H9 (cell line): ENCODE measurements around the gene CUBN. TPM values are rescaled to one million over a fixed set of nuclear protein-coding genes. Genes with fewer than 3 reads are reported as not detected.

ENCODE experiments used
- DNase-seq: peaks from one replicate; pipeline ENCODE4 v3.0.0-alpha.2; 2017
- H2AFZ ChIP-seq: one replicate; pipeline ENCODE4 v1.6.1; 2013; ENCODE audit warnings: mild to moderate bottlenecking, low read length, control low read depth, moderate library complexity
- H2AK5ac ChIP-seq: 2 replicates; pipeline ENCODE4 v1.6.1; 2013; ENCODE audit warnings: low read length, control low read depth, mixed read lengths; ENCODE audit not compliant: insufficient read length
- H2BK120ac ChIP-seq: one replicate; pipeline ENCODE4 v1.6.1; 2013; ENCODE audit warnings: low read depth, mild to moderate bottlenecking, low read length, control low read depth, inconsistent platforms; ENCODE audit not compliant: poor library complexity, severe bottlenecking
- H2BK12ac ChIP-seq: 2 replicates; pipeline ENCODE4 v1.6.1; 2013; ENCODE audit warnings: low read length, control low read depth, mixed read lengths, low read depth; ENCODE audit not compliant: insufficient read length
- H2BK15ac ChIP-seq: 2 replicates; pipeline ENCODE4 v1.6.1; 2013; ENCODE audit warnings: low read depth, low read length, control low read depth
- H2BK20ac ChIP-seq: one replicate; pipeline ENCODE4 v1.6.1; 2013; ENCODE audit warnings: low read depth, mild to moderate bottlenecking, low read length, control low read depth, inconsistent platforms; ENCODE audit not compliant: poor library complexity, severe bottlenecking
- H2BK5ac ChIP-seq: 2 replicates; pipeline ENCODE4 v1.6.1; 2013; ENCODE audit warnings: low read length, control low read depth, mixed read lengths; ENCODE audit not compliant: insufficient read length
- H3K14ac ChIP-seq: 2 replicates; pipeline ENCODE4 v1.6.1; 2013; ENCODE audit warnings: low read length, control low read depth; ENCODE audit not compliant: insufficient read depth
- H3K18ac ChIP-seq: 2 replicates; pipeline ENCODE4 v1.6.1; 2013; ENCODE audit warnings: low read depth, mild to moderate bottlenecking, mixed read lengths, low read length, control low read depth; ENCODE audit not compliant: insufficient read length
- H3K23ac ChIP-seq: 2 replicates; pipeline ENCODE4 v1.6.1; 2013; ENCODE audit warnings: low read length, control low read depth, mixed read lengths, low read depth; ENCODE audit not compliant: insufficient read length
- H3K23me2 ChIP-seq: 2 replicates; pipeline ENCODE4 v1.6.1; 2013; ENCODE audit warnings: low read depth, mild to moderate bottlenecking, mixed read lengths, low read length, control low read depth; ENCODE audit not compliant: insufficient read length, poor library complexity, severe bottlenecking
- H3K27ac ChIP-seq: 2 replicates; pipeline ENCODE4 v1.5.1; 2013; ENCODE audit warnings: low read length, control low read depth, mixed read lengths, low read depth; ENCODE audit not compliant: insufficient read length
- H3K27me3 ChIP-seq: 2 replicates; pipeline ENCODE4 v1.6.1; 2013; ENCODE audit warnings: low read length, control low read depth, inconsistent platforms; ENCODE audit not compliant: insufficient read depth
- H3K4ac ChIP-seq: 2 replicates; pipeline ENCODE4 v1.6.1; 2013; ENCODE audit warnings: low read depth, mild to moderate bottlenecking, control low read depth, inconsistent platforms, low read length, moderate library complexity
- H3K4me1 ChIP-seq: 2 replicates; pipeline ENCODE4 v1.6.1; 2013; ENCODE audit warnings: low read length, control low read depth, inconsistent platforms; ENCODE audit not compliant: insufficient read depth
- H3K4me2 ChIP-seq: 2 replicates; pipeline ENCODE4 v1.6.1; 2013; ENCODE audit warnings: low read length, control low read depth, mixed read lengths; ENCODE audit not compliant: insufficient read length, insufficient read depth
- H3K56ac ChIP-seq: 2 replicates; pipeline ENCODE4 v1.6.1; 2013; ENCODE audit warnings: low read depth, mild to moderate bottlenecking, mixed read lengths, low read length, control low read depth; ENCODE audit not compliant: insufficient read length
- H3K79me1 ChIP-seq: 2 replicates; pipeline ENCODE4 v1.6.1; 2013; ENCODE audit warnings: low read depth, mild to moderate bottlenecking, moderate library complexity, low read length, control low read depth, inconsistent platforms; ENCODE audit not compliant: insufficient read depth, poor library complexity, severe bottlenecking
- H3K79me2 ChIP-seq: 2 replicates; pipeline ENCODE4 v1.6.1; 2013; ENCODE audit warnings: low read length, control low read depth, inconsistent platforms; ENCODE audit not compliant: insufficient read depth
- H3K9ac ChIP-seq: 2 replicates; pipeline ENCODE4 v1.6.1; 2013; ENCODE audit warnings: low read length, control low read depth, mixed read lengths; ENCODE audit not compliant: insufficient read length; ENCODE audit errors: extremely low read depth
- H3K9me3 ChIP-seq: one replicate; pipeline ENCODE4 v1.6.1; 2013; ENCODE audit warnings: low read depth, low read length, inconsistent platforms; ENCODE audit not compliant: control insufficient read depth
- H3T11ph ChIP-seq: one replicate; pipeline ENCODE4 v1.6.1; 2013; ENCODE audit warnings: mild to moderate bottlenecking, low read length, control low read depth, inconsistent platforms
- H4K20me1 ChIP-seq: one replicate; pipeline ENCODE4 v1.6.1; 2013; ENCODE audit not compliant: control insufficient read depth, insufficient read length, insufficient read depth
- H4K5ac ChIP-seq: 2 replicates; pipeline ENCODE4 v1.6.1; 2013; ENCODE audit warnings: low read depth, mild to moderate bottlenecking, mixed read lengths, low read length, control low read depth; ENCODE audit not compliant: insufficient read length
- H4K8ac ChIP-seq: replicated peaks from 2 replicates; pipeline ENCODE4 v1.6.1; 2013; ENCODE audit warnings: low read length, control low read depth, mixed read lengths, low read depth; ENCODE audit not compliant: insufficient read length
- H4K91ac ChIP-seq: 2 replicates; pipeline ENCODE4 v1.6.1; 2013; ENCODE audit warnings: low read depth, mild to moderate bottlenecking, moderate library complexity, mixed read lengths, low read length, control low read depth; ENCODE audit not compliant: insufficient read length
- H3K27ac Mint-ChIP-seq, 3 experiments: 2 replicates in 2 of 3; 3 replicates in 1 of 3; pipeline ENCODE4 v1.8.0; 2020 to 2021; ENCODE audit warnings: mixed read lengths in 3 of 3, mild to moderate bottlenecking in 1 of 3, moderate library complexity in 1 of 3
- H3K27me3 Mint-ChIP-seq: 2 replicates; pipeline ENCODE4 v1.8.0; 2021; ENCODE audit warnings: low read depth, mild to moderate bottlenecking, moderate library complexity, mixed read lengths
- H3K36me3 Mint-ChIP-seq, 3 experiments: 2 replicates in 2 of 3; 3 replicates in 1 of 3; pipeline ENCODE4 v1.8.0; 2020 to 2021; ENCODE audit warnings: low read depth in 3 of 3, mixed read lengths in 3 of 3; ENCODE audit not compliant: insufficient read depth in 1 of 3
- H3K4me1 Mint-ChIP-seq, 2 experiments: 2 replicates each; pipeline ENCODE4 v1.8.0; 2020; ENCODE audit warnings: mixed read lengths in 2 of 2
- H3K4me3 Mint-ChIP-seq, 2 experiments: 2 replicates in 1 of 2; 3 replicates in 1 of 2; pipeline ENCODE4 v1.8.0; 2020 to 2021; ENCODE audit warnings: mild to moderate bottlenecking in 2 of 2, mixed read lengths in 2 of 2, moderate library complexity in 1 of 2
- H3K9me3 Mint-ChIP-seq, 2 experiments: 2 replicates in 1 of 2; 3 replicates in 1 of 2; pipeline ENCODE4 v1.8.0; 2020; ENCODE audit warnings: mild to moderate bottlenecking in 2 of 2, mixed read lengths in 2 of 2, moderate library complexity in 1 of 2
- CTCF ChIP-seq: fragments of 200-600 bp; sonication (generic); conservative IDR thresholded peaks from 3 replicates; pipeline ENCODE4 v1.8.0; 2021; ENCODE audit warnings: antibody characterized with exemption, mild to moderate bottlenecking
- WGBS: extraction: QIAGEN DNeasy Blood & Tissue Kit; methylation state at CpG from one replicate; pipeline ENCODE4 v1.1.7; 2013; ENCODE audit warnings: missing lambda C conversion rate, low lambda C conversion rate, mixed read lengths; ENCODE audit not compliant: insufficient read length; ENCODE audit errors: extremely low coverage; 5-methylcytosine and 5-hydroxymethylcytosine counted together
- total RNA-seq: library from RNA; stranded (reverse); gene quantifications from 2 replicates; pipeline ENCODE4 v1.2.1, GENCODE V29; 2021

Gene CUBN
- total RNA-seq, 1 experiment from 2014 or later = 0.26 TPM

GRCh38 chr10:17004801-17005380, 124.7 kb downstream of the CUBN start:
- no peak overlapping the region for H3K4me2 ChIP-seq
- no peak overlapping the region for H3K9ac ChIP-seq
- no peak overlapping the region for H3K56ac ChIP-seq
- no peak overlapping the region for H2BK15ac ChIP-seq
- Mint-ChIP-seq H3K9me3 (peaks cover 9 to 12% of the 10 kb centered on the region in 2 experiments; a peak in 4 of 5 replicates), H3K4me1 (0 out of 4 replicates have a peak, but pooled peaks cover 2 to 3% of the 10 kb centered on the region in 2 experiments), H3K36me3 (peaks cover 0 to 10% (median 2%) of the 10 kb centered on the region in 3 experiments; a peak in 4 of 7 replicates), H3K4me3 (no peak overlapping the region), H3K27ac (no peak overlapping the region), H3K27me3 (no peaks in the 10 kb centered on the region; the same call in none of the 2 replicates)
- no peak overlapping the region for H2BK20ac ChIP-seq
- no peak overlapping the region for H2BK120ac ChIP-seq
- H3K18ac ChIP-seq = no peak overlapping the region
- no peak overlapping the region for H3K14ac ChIP-seq
- no CpG with 5 or more reads among the region's 6 CpGs for WGBS
- H3K79me2 ChIP-seq = no peaks in the 10 kb centered on the region
- no peak overlapping the region for H3K23ac ChIP-seq
- no peak overlapping the region for H4K8ac ChIP-seq
- no peak overlapping the region for H3T11ph ChIP-seq
- no peak overlapping the region for H2AK5ac ChIP-seq
- no peak overlapping the region for H3K4ac ChIP-seq
- no peak for TF ChIP-seq CTCF
- no peaks in the 10 kb centered on the region for H3K27me3 ChIP-seq
- H2BK12ac ChIP-seq = no peak overlapping the region
- H4K91ac ChIP-seq = no peak overlapping the region
- H4K20me1 ChIP-seq = no peaks in the 10 kb centered on the region
- no peak overlapping the region for H2BK5ac ChIP-seq
- DNase-seq = no peak
- no peak overlapping the region for H3K27ac ChIP-seq
- H2AFZ ChIP-seq = no peak overlapping the region
- no peaks in the 10 kb centered on the region for H3K23me2 ChIP-seq
- no peak overlapping the region for H4K5ac ChIP-seq
- H3K4me1 ChIP-seq = no peaks in the 10 kb centered on the region
- no peaks in the 10 kb centered on the region for H3K9me3 ChIP-seq
- H3K79me1 ChIP-seq = no peaks in the 10 kb centered on the region
